MM.1S (cell line): ENCODE measurements around the gene BBOX1.

Source experiments
- CTCF ChIP-seq: fragments of 300-600 bp; sonication (generic); IDR thresholded peaks from 2 replicates; pipeline ENCODE4 v1.5.1; 2016; ENCODE audit warnings: antibody characterized with exemption, low read length, mixed read lengths
- EZH2 ChIP-seq: fragments of 300-600 bp; sonication (generic); optimal IDR thresholded peaks from 2 replicates; pipeline ENCODE3; 2017; ENCODE audit warnings: low read depth, mild to moderate bottlenecking, antibody characterized with exemption, low read length, mixed read lengths

DNA sequence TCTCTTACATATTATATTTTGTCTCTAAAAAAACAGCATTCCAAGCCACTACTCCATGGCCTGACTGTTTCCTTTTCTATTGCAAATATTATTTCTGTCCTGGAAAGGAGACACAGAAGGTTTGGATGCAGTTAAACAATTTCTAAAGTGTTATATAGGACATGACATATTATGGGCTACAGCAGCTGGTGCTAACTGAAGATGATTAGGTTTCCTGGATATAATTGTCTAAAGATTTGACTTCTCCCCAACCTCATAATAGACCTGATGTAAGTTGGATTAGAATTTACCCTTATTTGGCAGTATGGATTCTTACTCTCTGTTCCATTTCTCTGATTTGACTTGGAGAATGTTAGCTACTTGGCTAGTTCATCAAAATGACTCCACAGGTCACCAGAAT lies 90.2 kb downstream of the BBOX1 start:
- TF ChIP-seq CTCF, result no peak
- TF ChIP-seq EZH2, result no peak
